Breast epithelium (tissue), 4 donors: Measurements from ENCODE around the gene RSPH9. TPM values are rescaled to one million over a fixed set of nuclear protein-coding genes. Genes with fewer than 3 reads are reported as not detected.

Source experiments
- DNase-seq, 2 donors: peaks; one replicate each; pipeline ENCODE4 v3.0.0-alpha.2; 2019; ENCODE audit warnings: low spot score in 2 of 2
- H3K27ac ChIP-seq, 2 donors: fragments of 200-600 bp; sonication (generic) in 1 of 2; one replicate each; pipeline ENCODE4 v1.5.1; 2016 to 2019; ENCODE audit warnings: mild to moderate bottlenecking in 1 of 2
- H3K27me3 ChIP-seq, 2 donors: fragments of 200-600 bp; sonication (generic) in 1 of 2; one replicate each; pipeline versions ENCODE4 v1.5.1 to v1.6.0; 2017 to 2019; ENCODE audit warnings: control low read depth in 1 of 2, mild to moderate bottlenecking in 1 of 2
- H3K36me3 ChIP-seq: fragments of 200-600 bp; one replicate; pipeline ENCODE4 v1.5.1; 2019
- H3K4me1 ChIP-seq, 2 donors: fragments of 200-600 bp; sonication (generic); one replicate each; pipeline ENCODE4 v1.5.1; 2016 to 2019; ENCODE audit warnings: control low read depth in 1 of 2
- H3K4me3 ChIP-seq, 3 donors: fragments of 200-600 bp; sonication (generic); 1 replicate in 2 of 3; 2 replicates in 1 of 3; pipeline ENCODE4 v1.5.1; 2016 to 2019; ENCODE audit warnings: mild to moderate bottlenecking in 3 of 3, moderate library complexity in 2 of 3
- H3K9me3 ChIP-seq, 2 donors: fragments of 200-600 bp; sonication (generic) in 1 of 2; one replicate each; pipeline ENCODE4 v1.5.1; 2016 to 2019; ENCODE audit warnings: control low read depth in 1 of 2
- CTCF ChIP-seq, 3 donors: fragments of 450-650 bp; IDR thresholded peaks; one replicate each; pipeline ENCODE4 v1.5.1; 2016 to 2017; ENCODE audit warnings: antibody characterized with exemption in 3 of 3, mild to moderate bottlenecking in 3 of 3, moderate library complexity in 3 of 3
- POLR2A ChIP-seq: fragments of 450-650 bp; IDR thresholded peaks from one replicate; pipeline ENCODE4 v1.6.1; 2016; ENCODE audit warnings: antibody characterized with exemption, mild to moderate bottlenecking, moderate library complexity
- POLR2AphosphoS5 ChIP-seq, 3 donors: sonication (generic); formaldehyde crosslinking; IDR thresholded peaks; one replicate each; pipeline ENCODE4 v1.6.1; 2017; ENCODE audit warnings: antibody characterized with exemption in 3 of 3
- intact Hi-C: fragments of 100-400 bp; cut with DNase I; formaldehyde crosslinking; loops from one replicate; pipeline ENCODE4 v1.15.1; 2023; ENCODE audit warnings: low total_unique reads
- total RNA-seq, 3 donors: library from RNA; depleted of rRNA; stranded (reverse); fragments of >200 nt; gene quantifications; one replicate each; pipeline ENCODE4 v1.1.0, GENCODE V29; 2016

The RSPH9 gene
- total RNA-seq, 3 donors from 2014 or later: not detected

- Histone ChIP-seq H3K36me3 (no peaks in the 10 kb centered on the region), H3K4me1 (peaks cover 9 to 13% of the 10 kb centered on the region in 2 donors), H3K27ac (peak overlapping the region in 1 of 2 donors; percentile 52), H3K9me3 (no peaks in the 10 kb centered on the region), H3K27me3 (no peaks in the 10 kb centered on the region), H3K4me3 (no peak overlapping the region)
- intact Hi-C loops: no loop called here
- no peak for DNase-seq
- no peak for TF ChIP-seq POLR2A
- TF ChIP-seq POLR2AphosphoS5 (IDR thresholded peaks at IDR 0.05): no peak
- TF ChIP-seq CTCF (IDR thresholded peaks at IDR 0.05): no peak
Observed at GRCh38 chr6:43717389-43717788, 72.6 kb downstream of the RSPH9 start.

- Histone ChIP-seq H3K4me1 (peaks cover 9 to 13% of the 10 kb centered on the region in 2 donors), H3K4me3 (no peak overlapping the region), H3K27me3 (no peaks in the 10 kb centered on the region), H3K27ac (peak overlapping the region; percentile 36 to 52), H3K36me3 (no peaks in the 10 kb centered on the region), H3K9me3 (no peaks in the 10 kb centered on the region)
- intact Hi-C loops: no loop called here
- TF ChIP-seq POLR2AphosphoS5 (IDR thresholded peaks at IDR 0.05): no peak
- TF ChIP-seq POLR2A: no peak
- no peak for TF ChIP-seq CTCF (IDR thresholded peaks at IDR 0.05)
- no peak for DNase-seq
Observed at GRCh38 chr6:43717822-43718221, 73.0 kb downstream of the RSPH9 start.

GRCh38 chr6:43718387-43719105 is 73.7 kb downstream of the RSPH9 start:
- Histone ChIP-seq H3K27me3 (no peaks in the 10 kb centered on the region), H3K36me3 (no peaks in the 10 kb centered on the region), H3K4me1 (peaks cover 9 to 13% of the 10 kb centered on the region in 2 donors), H3K4me3 (no peak overlapping the region), H3K9me3 (no peaks in the 10 kb centered on the region), H3K27ac (peak overlapping the region; percentile 36 to 52)
- no peak for DNase-seq
- intact Hi-C loops: no loop called here
- TF ChIP-seq POLR2AphosphoS5 (IDR thresholded peaks at IDR 0.05) (no peak), POLR2A (no peak), CTCF (IDR thresholded peaks at IDR 0.05) (no peak)

GRCh38 chr6:43719511-43719910 is 74.7 kb downstream of the RSPH9 start:
- DNase-seq: no peak
- H3K9me3 ChIP-seq: no peaks in the 10 kb centered on the region
- H3K4me3 ChIP-seq: no peak overlapping the region
- no peak overlapping the region for H3K27ac ChIP-seq
- H3K27me3 ChIP-seq: no peaks in the 10 kb centered on the region
- H3K4me1 ChIP-seq: peaks cover 9 to 19% of the 10 kb centered on the region in 2 donors
- no peaks in the 10 kb centered on the region for H3K36me3 ChIP-seq
- intact Hi-C loops: no loop called here
- TF ChIP-seq POLR2AphosphoS5 (IDR thresholded peaks at IDR 0.05) (no peak), CTCF (IDR thresholded peaks at IDR 0.05) (no peak), POLR2A (no peak)

- TF ChIP-seq CTCF (IDR thresholded peaks at IDR 0.05) (no peak), POLR2A (no peak), POLR2AphosphoS5 (IDR thresholded peaks at IDR 0.05) (no peak)
- H3K27ac ChIP-seq: no peak overlapping the region
- H3K36me3 ChIP-seq: no peaks in the 10 kb centered on the region
- DNase-seq: no peak
- intact Hi-C loops: no loop called here
- H3K9me3 ChIP-seq: no peaks in the 10 kb centered on the region
- H3K4me1 ChIP-seq: peaks cover 19 to 24% of the 10 kb centered on the region in 2 donors
- H3K4me3 ChIP-seq: no peak overlapping the region
- H3K27me3 ChIP-seq: no peaks in the 10 kb centered on the region
Observed at GRCh38 chr6:43720999-43721398, 76.2 kb downstream of the RSPH9 start.
